GM12891 (cell line): ENCODE data around the gene TM7SF3.

Experiments used
- DNase-seq: peaks from one replicate; pipeline ENCODE4 v3.0.0; 2011; ENCODE audit warnings: low spot score; ENCODE audit not compliant: insufficient read length
- FAIRE-seq: peaks from 2 replicates; lab custom pipeline; 2011; peaks lifted over from hg19 to GRCh38; lab: Jason Lieb, UNC
- PAX5 ChIP-seq: IDR thresholded peaks from 2 replicates; pipeline ENCODE4 v1.6.1; 2011; ENCODE audit warnings: low read length, moderate library complexity, mild to moderate bottlenecking; ENCODE audit not compliant: insufficient read depth, severe bottlenecking
- POLR2A ChIP-seq: IDR thresholded peaks from 2 replicates; pipeline ENCODE4 v1.6.1; 2011; ENCODE audit warnings: low read depth, low read length, control low read depth
- POLR2AphosphoS5 ChIP-seq: IDR thresholded peaks from 2 replicates; pipeline ENCODE4 v1.6.1; 2011; ENCODE audit warnings: low read depth, low read length, control low read depth
- POU2F2 ChIP-seq: IDR thresholded peaks from 2 replicates; pipeline ENCODE4 v1.6.1; 2011; ENCODE audit warnings: low read depth, mild to moderate bottlenecking, control low read depth, low read length, moderate library complexity
- SPI1 ChIP-seq: IDR thresholded peaks from 2 replicates; pipeline ENCODE4 v1.6.1; 2011; ENCODE audit warnings: low read depth, low read length, control low read depth
- TAF1 ChIP-seq: IDR thresholded peaks from 2 replicates; pipeline ENCODE4 v1.6.1; 2011; ENCODE audit warnings: low read depth, low read length, control low read depth

Gene TM7SF3

GRCh38 chr12:26936559-26937442, 77.4 kb downstream of the TM7SF3 start:
- FAIRE-seq = no peak
- DNase-seq = no peak
- TF ChIP-seq POLR2AphosphoS5 (no peak), SPI1 (0 out of 2 replicates have a peak, but pooled peaks have one; percentile 2)

GRCh38 chr12:26935636-26936378, 78.4 kb downstream of the TM7SF3 start:
- no peak for TF ChIP-seq POLR2A
- no peak for TF ChIP-seq TAF1
- no peak for TF ChIP-seq PAX5
- no peak for TF ChIP-seq SPI1
- TF ChIP-seq POLR2AphosphoS5 = no peak
- no peak for TF ChIP-seq POU2F2
- no peak for FAIRE-seq
- no peak for DNase-seq

- TF ChIP-seq TAF1 (no peak), SPI1 (no peak), POLR2A (no peak), POLR2AphosphoS5 (no peak), POU2F2 (no peak), PAX5 (no peak)
- FAIRE-seq (no peak), DNase-seq (no peak)
These were observed 84.6 kb downstream of the TM7SF3 start for GRCh38 chr12:26929590-26929989.

- FAIRE-seq = no peak
- no peak for TF ChIP-seq PAX5
- no peak for TF ChIP-seq SPI1
- no peak for TF ChIP-seq POU2F2
- TF ChIP-seq POLR2AphosphoS5 = no peak
- no peak for TF ChIP-seq TAF1
- no peak for TF ChIP-seq POLR2A
- no peak for DNase-seq
These were observed 85.5 kb downstream of the TM7SF3 start for GRCh38 chr12:26928661-26929060.
